Measurements from ENCODE around the gene MVB12B. TPM values are rescaled to one million over a fixed set of nuclear protein-coding genes. Genes with fewer than 3 reads are reported as not detected.
A peak's percentile ranks its signal among the peaks of the same experiment; 100 is the strongest.

Gene MVB12B
- total RNA-seq, 1 donor from 2014 or later = 13.1 TPM

DNA sequence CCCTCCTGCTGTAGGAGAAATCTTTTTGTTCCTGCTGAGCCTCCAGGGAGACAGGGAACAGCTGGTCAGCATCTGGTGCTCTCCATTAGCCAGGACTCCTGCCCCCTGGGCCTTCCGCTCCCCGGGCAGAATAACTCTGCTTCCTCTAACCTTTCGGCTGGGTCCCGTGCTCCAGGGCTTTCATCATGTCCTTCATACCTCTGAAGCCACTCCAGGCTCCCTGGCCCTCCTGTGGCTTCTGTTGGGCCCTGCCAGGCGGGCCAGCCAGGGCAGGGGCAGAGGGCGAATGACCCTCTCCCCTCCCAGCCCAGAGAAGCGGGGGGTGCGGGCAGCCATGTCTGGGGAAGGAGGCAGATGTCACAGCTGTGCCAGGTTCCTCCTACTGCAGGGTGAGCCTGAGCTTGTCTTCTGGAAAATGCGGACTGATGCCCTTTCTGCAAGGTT, 205.4 kb downstream of the MVB12B start:
- Mint-ChIP-seq H3K4me3 (ENCODE audit: unreplicated experiment) (no peak overlapping the region), H3K9me3 (ENCODE audit: low read depth) (no peaks in the 10 kb centered on the region), H3K27ac (ENCODE audit: unreplicated experiment) (no peak overlapping the region), H3K27me3 (ENCODE audit: low read depth) (peaks cover 14% of the 10 kb centered on the region), H3K4me1 (ENCODE audit: low read depth) (peaks cover 49% of the 10 kb centered on the region), H3K36me3 (ENCODE audit: low read depth) (no peaks in the 10 kb centered on the region)
- TF ChIP-seq, protein P1, sequence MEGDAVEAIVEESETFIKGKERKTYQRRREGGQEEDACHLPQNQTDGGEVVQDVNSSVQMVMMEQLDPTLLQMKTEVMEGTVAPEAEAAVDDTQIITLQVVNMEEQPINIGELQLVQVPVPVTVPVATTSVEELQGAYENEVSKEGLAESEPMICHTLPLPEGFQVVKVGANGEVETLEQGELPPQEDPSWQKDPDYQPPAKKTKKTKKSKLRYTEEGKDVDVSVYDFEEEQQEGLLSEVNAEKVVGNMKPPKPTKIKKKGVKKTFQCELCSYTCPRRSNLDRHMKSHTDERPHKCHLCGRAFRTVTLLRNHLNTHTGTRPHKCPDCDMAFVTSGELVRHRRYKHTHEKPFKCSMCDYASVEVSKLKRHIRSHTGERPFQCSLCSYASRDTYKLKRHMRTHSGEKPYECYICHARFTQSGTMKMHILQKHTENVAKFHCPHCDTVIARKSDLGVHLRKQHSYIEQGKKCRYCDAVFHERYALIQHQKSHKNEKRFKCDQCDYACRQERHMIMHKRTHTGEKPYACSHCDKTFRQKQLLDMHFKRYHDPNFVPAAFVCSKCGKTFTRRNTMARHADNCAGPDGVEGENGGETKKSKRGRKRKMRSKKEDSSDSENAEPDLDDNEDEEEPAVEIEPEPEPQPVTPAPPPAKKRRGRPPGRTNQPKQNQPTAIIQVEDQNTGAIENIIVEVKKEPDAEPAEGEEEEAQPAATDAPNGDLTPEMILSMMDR (IDR thresholded peaks at IDR 0.05) = no peak
- peak; percentile 68 for DNase-seq (ENCODE audit: low spot score)

DNA sequence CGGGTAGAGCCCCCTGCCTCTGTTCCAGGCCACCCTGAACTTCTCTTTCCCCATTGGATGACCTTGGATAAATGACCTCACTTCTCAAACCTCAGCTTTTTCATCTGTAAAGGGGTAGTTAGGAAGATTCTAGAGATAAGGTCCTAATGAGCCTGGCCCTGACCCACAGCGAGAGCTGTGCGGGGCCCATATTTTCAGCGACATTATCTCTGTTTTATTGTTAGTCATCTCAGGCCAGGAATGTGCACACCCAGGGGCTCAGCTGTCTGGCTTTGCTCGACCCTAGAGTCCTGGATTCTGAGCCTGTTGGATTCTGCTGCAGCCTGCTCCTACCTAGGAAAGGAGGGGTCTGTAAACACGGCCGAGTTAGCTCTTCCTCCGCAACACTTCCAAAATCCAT, 205.9 kb downstream of the MVB12B start:
- Mint-ChIP-seq H3K9me3 (ENCODE audit: low read depth) (no peaks in the 10 kb centered on the region), H3K27ac (ENCODE audit: unreplicated experiment) (no peak overlapping the region), H3K4me1 (ENCODE audit: low read depth) (peaks cover 49% of the 10 kb centered on the region), H3K36me3 (ENCODE audit: low read depth) (no peaks in the 10 kb centered on the region), H3K27me3 (ENCODE audit: low read depth) (peaks cover 14% of the 10 kb centered on the region), H3K4me3 (ENCODE audit: unreplicated experiment) (no peak overlapping the region)
- DNase-seq (ENCODE audit: low spot score) = peak; percentile 29
- TF ChIP-seq, protein P1 (IDR thresholded peaks at IDR 0.05) = no peak

DNA sequence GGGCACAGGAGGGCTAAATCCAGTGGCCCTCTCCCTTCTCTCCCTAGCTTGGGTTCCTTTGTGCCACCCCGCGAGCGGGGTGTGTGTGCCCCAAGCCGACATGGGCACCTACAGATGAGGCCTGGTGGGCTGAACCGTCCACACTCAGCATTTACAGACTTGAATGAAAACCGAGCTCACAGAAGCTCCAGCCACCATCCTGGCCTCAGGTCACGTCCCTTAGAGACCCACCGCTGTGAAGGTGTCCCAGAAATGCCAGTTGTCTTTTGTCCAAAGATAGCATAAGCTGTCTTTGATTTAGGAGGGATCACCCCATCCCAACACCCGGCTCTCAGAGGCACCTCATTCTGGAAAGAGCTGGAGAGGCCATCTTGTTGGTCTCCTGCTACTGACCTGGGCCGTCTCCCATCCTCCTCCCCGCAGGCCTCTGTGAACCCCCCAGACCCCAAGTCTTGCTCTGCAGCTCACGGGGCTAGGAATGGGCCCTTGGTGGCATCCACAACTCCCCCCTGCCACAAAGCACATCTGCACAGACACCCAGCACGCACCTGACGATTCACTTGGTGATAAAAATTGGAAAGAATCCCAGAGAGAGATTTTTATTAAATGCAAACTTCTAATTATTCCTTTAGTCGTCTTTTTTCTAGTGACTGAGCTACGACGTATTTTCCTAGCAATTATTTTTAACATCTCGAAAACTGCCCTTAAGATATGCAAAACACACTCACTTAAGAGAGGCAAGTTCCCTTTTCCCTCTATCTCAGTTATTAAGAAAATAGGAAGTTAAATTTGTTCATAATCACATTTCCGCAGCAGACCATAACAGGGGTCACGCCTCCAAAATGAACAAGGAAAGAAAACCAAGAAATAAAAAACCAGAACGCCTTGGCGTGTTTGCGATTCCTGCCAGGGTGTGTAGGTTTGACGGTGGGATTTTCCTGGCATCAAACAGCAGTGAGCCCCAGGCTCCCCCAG, 206.6 kb downstream of the MVB12B start:
- Mint-ChIP-seq H3K27ac (ENCODE audit: unreplicated experiment) (no peak overlapping the region), H3K27me3 (ENCODE audit: low read depth) (peaks cover 14% of the 10 kb centered on the region), H3K4me3 (ENCODE audit: unreplicated experiment) (no peak overlapping the region), H3K36me3 (ENCODE audit: low read depth) (no peaks in the 10 kb centered on the region), H3K4me1 (ENCODE audit: low read depth) (peaks cover 42% of the 10 kb centered on the region), H3K9me3 (ENCODE audit: low read depth) (no peaks in the 10 kb centered on the region)
- TF ChIP-seq, protein P1 (IDR thresholded peaks at IDR 0.05) = no peak
- peak; percentile 43 for DNase-seq (ENCODE audit: low spot score)

DNA sequence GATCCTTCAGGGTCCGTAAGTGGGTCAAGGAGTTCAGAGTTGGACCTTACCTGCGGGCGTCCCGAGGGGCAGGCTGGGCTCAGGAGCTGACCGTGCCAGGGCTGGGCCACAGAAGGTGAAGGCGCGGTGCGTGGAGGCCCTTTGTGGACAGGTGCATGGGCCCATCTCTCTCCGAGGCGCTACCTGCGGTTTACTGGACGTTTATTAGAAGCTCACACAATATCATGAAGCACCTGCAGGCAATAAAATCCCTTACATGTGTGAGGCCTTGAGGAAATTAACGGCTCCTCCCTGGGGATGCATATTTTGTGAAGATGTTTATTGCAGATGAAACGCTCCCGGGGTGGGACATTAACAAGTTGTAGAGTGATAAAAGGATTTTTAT, 207.3 kb downstream of the MVB12B start:
- no peaks in the 10 kb centered on the region for H3K36me3 Mint-ChIP-seq (ENCODE audit: low read depth)
- H3K4me1 Mint-ChIP-seq (ENCODE audit: low read depth) = peaks cover 35% of the 10 kb centered on the region
- peaks cover 14% of the 10 kb centered on the region for H3K27me3 Mint-ChIP-seq (ENCODE audit: low read depth)
- no peak overlapping the region for H3K4me3 Mint-ChIP-seq (ENCODE audit: unreplicated experiment)
- TF ChIP-seq, protein P1 (IDR thresholded peaks at IDR 0.05) = no peak
- H3K27ac Mint-ChIP-seq (ENCODE audit: unreplicated experiment) = no peak overlapping the region
- no peaks in the 10 kb centered on the region for H3K9me3 Mint-ChIP-seq (ENCODE audit: low read depth)
- DNase-seq (ENCODE audit: low spot score) = peak; percentile 65

DNA sequence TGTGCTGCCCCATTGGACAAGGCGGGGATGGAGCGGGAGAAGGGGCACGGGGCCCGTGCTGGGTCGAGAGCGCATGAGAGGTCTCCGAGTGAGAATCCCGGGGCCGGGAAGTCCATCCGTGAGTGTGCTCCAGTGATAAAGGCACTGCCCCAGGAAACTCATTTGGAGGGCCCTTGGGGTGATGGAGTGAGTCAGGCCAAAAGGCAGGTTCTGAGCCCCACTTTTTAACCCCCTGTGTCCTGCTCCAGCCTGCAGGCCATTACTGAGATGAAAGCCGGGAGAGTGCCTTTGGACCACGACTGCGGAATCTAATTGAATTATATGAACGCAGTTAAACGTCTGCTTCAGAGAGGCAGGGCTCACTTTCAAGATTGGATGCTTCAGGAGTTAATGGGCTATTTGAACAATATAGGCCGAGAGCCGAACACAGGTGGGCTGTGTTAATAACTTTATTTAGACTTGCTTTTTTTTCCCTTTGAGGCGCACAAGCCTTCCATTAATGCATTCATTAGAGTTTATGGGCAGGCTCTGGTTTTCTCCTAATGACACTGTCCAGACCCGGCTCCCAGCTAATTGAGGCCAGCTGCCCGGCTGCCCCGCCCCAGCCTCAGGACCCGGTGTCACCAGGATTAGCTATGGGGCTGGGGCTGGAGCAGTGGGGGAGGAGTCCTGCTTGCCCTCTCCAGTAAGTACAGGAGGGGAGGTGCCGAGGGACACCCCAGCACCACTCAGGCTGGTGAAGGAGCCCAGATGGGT, 208.0 kb downstream of the MVB12B start:
- H3K4me3 Mint-ChIP-seq (ENCODE audit: unreplicated experiment) = no peak overlapping the region
- DNase-seq (ENCODE audit: low spot score) = peak; percentile 85

More for the DNA sequence above, 208.0 kb downstream of the MVB12B start:
- Mint-ChIP-seq H3K9me3 (ENCODE audit: low read depth) (no peaks in the 10 kb centered on the region), H3K27ac (ENCODE audit: unreplicated experiment) (no peak overlapping the region), H3K36me3 (ENCODE audit: low read depth) (no peaks in the 10 kb centered on the region), H3K4me1 (ENCODE audit: low read depth) (peaks cover 29% of the 10 kb centered on the region), H3K27me3 (ENCODE audit: low read depth) (peaks cover 14% of the 10 kb centered on the region)
- TF ChIP-seq, protein P1 (IDR thresholded peaks at IDR 0.05) = no peak
